Neutrophil (primary cell): Measurements from ENCODE around the gene CDKAL1.

Source experiments
- H3K27ac ChIP-seq: fragments of 200-600 bp; sonication (generic); 2 replicates; pipeline ENCODE4 v1.5.1; 2016; ENCODE audit warnings: mild to moderate bottlenecking, moderate library complexity
- H3K27me3 ChIP-seq: fragments of 200-600 bp; sonication (generic); 2 replicates; pipeline ENCODE4 v1.6.0; 2016; ENCODE audit warnings: mild to moderate bottlenecking
- H3K36me3 ChIP-seq: fragments of 200-600 bp; sonication (generic); 2 replicates; pipeline ENCODE4 v1.5.1; 2017
- H3K4me1 ChIP-seq, 2 experiments: fragments of 200-600 bp in 1 of 2; sonication (generic) in 1 of 2; 1 replicate in 1 of 2; 2 replicates in 1 of 2; pipeline versions ENCODE4 v1.5.1 to v1.6.1; 2013 to 2016; ENCODE audit warnings: low read depth in 1 of 2, low read length in 1 of 2, mild to moderate bottlenecking in 1 of 2, moderate library complexity in 1 of 2; ENCODE audit not compliant: control insufficient read depth in 1 of 2, insufficient read depth in 1 of 2
- H3K4me3 ChIP-seq, 2 experiments: fragments of 200-600 bp in 1 of 2; sonication (generic) in 1 of 2; 1 replicate in 1 of 2; 2 replicates in 1 of 2; pipeline ENCODE4 v1.5.1; 2013 to 2016; ENCODE audit warnings: low read depth in 1 of 2, low read length in 1 of 2, mild to moderate bottlenecking in 1 of 2, moderate library complexity in 1 of 2
- H3K9me3 ChIP-seq: fragments of 200-600 bp; sonication (generic); 2 replicates; pipeline ENCODE4 v1.5.1; 2016
- TF ChIP-seq, protein P1 (sequence below): fragments of 200-600 bp; sonication (generic); IDR thresholded peaks from 2 replicates; pipeline ENCODE4 v1.5.1; 2016; ENCODE audit warnings: antibody characterized with exemption

Gene CDKAL1

DNA sequence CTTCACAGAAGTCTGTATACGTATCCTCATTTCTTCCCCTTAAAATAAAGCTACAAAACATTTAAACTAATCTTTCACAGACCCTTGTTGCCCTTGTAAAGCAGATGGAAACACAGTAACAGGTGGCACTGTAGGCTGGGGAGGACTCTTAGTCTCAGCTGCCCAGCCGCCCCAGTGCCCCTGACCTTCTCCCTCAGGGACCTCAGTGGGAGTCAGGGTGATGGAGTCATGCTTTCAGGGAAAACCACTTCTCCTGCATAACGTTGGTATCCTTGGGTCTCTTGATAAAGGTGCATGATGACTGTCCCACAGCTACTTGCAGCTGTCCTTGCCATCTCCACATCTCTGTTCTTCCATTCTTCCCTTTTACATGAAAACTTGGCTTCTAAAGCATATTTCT is 198.6 kb downstream of the CDKAL1 start:
- no peaks in the 10 kb centered on the region for H3K9me3 ChIP-seq
- no peaks in the 10 kb centered on the region for H3K27me3 ChIP-seq
- no peak overlapping the region for H3K27ac ChIP-seq

DNA sequence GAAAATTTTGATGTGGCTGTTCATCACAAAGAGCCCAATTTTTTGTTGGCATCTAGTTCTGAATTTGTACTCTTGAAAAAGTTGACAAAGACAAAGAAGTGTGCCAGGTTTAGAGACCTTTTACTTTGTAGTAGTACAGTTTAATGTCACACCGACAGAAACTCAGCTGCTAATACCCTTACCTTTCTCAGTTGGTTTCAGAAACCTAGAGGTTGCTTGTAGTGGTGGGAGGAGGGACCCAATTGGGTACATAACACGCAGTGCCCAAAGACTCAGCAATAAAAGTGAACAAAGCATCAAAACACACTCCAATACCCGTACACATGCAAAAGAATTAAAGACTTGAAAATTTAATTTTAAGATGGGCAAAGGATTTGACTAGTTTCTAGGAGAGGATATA is 203.7 kb downstream of the CDKAL1 start:
- Histone ChIP-seq H3K27me3 (no peaks in the 10 kb centered on the region), H3K4me3 (no peak overlapping the region), H3K36me3 (no peaks in the 10 kb centered on the region), H3K9me3 (no peaks in the 10 kb centered on the region), H3K4me1 (no peaks in the 10 kb centered on the region), H3K27ac (no peak overlapping the region)
- TF ChIP-seq, protein P1, sequence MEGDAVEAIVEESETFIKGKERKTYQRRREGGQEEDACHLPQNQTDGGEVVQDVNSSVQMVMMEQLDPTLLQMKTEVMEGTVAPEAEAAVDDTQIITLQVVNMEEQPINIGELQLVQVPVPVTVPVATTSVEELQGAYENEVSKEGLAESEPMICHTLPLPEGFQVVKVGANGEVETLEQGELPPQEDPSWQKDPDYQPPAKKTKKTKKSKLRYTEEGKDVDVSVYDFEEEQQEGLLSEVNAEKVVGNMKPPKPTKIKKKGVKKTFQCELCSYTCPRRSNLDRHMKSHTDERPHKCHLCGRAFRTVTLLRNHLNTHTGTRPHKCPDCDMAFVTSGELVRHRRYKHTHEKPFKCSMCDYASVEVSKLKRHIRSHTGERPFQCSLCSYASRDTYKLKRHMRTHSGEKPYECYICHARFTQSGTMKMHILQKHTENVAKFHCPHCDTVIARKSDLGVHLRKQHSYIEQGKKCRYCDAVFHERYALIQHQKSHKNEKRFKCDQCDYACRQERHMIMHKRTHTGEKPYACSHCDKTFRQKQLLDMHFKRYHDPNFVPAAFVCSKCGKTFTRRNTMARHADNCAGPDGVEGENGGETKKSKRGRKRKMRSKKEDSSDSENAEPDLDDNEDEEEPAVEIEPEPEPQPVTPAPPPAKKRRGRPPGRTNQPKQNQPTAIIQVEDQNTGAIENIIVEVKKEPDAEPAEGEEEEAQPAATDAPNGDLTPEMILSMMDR = no peak

More for the DNA sequence above, 198.6 kb downstream of the CDKAL1 start:
- Histone ChIP-seq H3K36me3 (no peaks in the 10 kb centered on the region), H3K4me3 (no peak overlapping the region), H3K4me1 (no peaks in the 10 kb centered on the region)
- TF ChIP-seq, protein P1 = no peak

DNA sequence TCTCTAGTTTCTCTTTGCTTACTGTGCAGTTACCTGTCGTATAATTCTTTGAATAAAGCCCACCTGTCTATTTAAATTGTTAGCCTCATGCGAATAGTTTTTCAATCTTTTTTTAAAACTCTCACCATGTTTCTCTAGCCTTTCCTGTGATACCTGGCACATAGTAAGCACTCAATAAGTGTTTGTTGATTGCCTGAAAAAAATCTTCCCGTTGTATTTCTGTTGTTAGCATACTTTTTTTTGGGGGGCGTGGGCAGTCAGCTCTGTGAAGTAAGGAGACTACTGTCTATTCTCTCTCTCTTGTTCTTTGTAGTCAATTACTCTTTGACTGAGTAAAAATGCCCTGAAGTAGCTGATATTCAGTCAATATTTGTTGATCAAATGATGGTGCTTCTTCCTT is 205.8 kb downstream of the CDKAL1 start:
- Histone ChIP-seq H3K36me3 (no peaks in the 10 kb centered on the region), H3K27ac (no peak overlapping the region), H3K4me1 (no peaks in the 10 kb centered on the region), H3K9me3 (no peaks in the 10 kb centered on the region), H3K4me3 (no peak overlapping the region), H3K27me3 (no peaks in the 10 kb centered on the region)
- TF ChIP-seq, protein P1 = no peak

DNA sequence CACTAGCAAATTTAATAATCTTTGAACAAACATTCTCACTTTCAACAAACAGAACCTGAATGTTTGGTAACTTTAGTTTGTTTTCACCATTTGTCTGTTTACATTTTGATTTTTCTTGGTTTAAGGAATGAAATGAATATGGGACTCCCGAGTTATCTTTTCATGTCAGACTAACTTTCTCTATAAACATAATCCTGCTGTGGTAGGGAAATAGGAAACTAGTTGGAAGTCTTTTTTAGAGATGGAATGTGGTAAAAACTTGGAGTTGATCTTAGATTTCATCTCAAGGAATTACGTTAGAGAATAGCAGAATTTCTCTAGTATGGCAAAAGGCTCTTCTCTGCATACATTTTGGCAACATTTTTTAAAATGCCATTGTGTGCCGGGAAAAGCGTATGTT is 206.5 kb downstream of the CDKAL1 start:
- no peaks in the 10 kb centered on the region for H3K27me3 ChIP-seq
- no peak overlapping the region for H3K4me3 ChIP-seq
- no peaks in the 10 kb centered on the region for H3K4me1 ChIP-seq
- no peaks in the 10 kb centered on the region for H3K9me3 ChIP-seq
- TF ChIP-seq, protein P1 = no peak
- no peaks in the 10 kb centered on the region for H3K36me3 ChIP-seq
- H3K27ac ChIP-seq = no peak overlapping the region

DNA sequence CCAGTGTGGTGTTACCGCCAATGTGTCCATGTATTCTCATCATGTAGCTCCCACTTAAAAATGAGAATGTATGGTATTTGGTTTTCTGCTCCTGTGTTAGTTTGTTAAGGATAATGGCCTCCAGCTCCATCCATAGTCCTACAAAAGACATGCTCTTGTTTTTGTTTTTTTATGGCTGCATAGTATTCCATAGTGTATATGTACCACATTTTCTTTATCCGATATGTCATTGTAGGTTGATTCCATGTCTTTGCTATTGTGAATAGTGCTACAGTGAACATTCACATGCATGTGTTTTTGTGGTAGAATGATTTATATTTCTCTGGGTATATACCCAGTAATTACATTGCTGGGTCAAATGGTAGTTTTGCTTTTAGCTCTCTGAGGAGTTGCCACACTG is 207.2 kb downstream of the CDKAL1 start:
- no peak overlapping the region for H3K27ac ChIP-seq
- TF ChIP-seq, protein P1 = no peak
- no peak overlapping the region for H3K4me3 ChIP-seq
- no peaks in the 10 kb centered on the region for H3K36me3 ChIP-seq
- H3K9me3 ChIP-seq = no peaks in the 10 kb centered on the region
- H3K27me3 ChIP-seq = no peaks in the 10 kb centered on the region
- H3K4me1 ChIP-seq = no peaks in the 10 kb centered on the region
